Measurements from ENCODE around the gene SDK1.

GRCh38 chr7:3436112-3436511, 135.1 kb downstream of the SDK1 start:
- TF ChIP-seq CTCF (IDR thresholded peaks at IDR 0.05) (no peak), EP300 (IDR thresholded peaks at IDR 0.05) (no peak)
